WERI-Rb-1 (cell line): ENCODE measurements around the gene PLEK.

Experiments used
- DNase-seq: peaks from one replicate; pipeline ENCODE4 v3.0.0-alpha.2; 2020
- H3K27ac ChIP-seq: fragments of 250-450 bp; sonication (Bioruptor Pico); 2 replicates; pipeline ENCODE4 v1.5.1; 2020; ENCODE audit warnings: mild to moderate bottlenecking, moderate library complexity
- H3K27me3 ChIP-seq: fragments of 250-450 bp; sonication (Bioruptor Pico); 2 replicates; pipeline ENCODE4 v1.5.1; 2021; ENCODE audit warnings: mild to moderate bottlenecking, low read depth, moderate library complexity; ENCODE audit not compliant: insufficient read depth, severe bottlenecking
- H3K36me3 ChIP-seq: fragments of 250-450 bp; sonication (Bioruptor Pico); 2 replicates; pipeline ENCODE4 v1.5.1; 2020; ENCODE audit warnings: mild to moderate bottlenecking, moderate library complexity
- H3K4me3 ChIP-seq: 2 replicates; pipeline ENCODE4 v1.5.1; 2011; ENCODE audit warnings: low read depth, mild to moderate bottlenecking, control low read depth, low read length
- H3K9me3 ChIP-seq: fragments of 250-450 bp; sonication (Bioruptor Pico); 2 replicates; pipeline ENCODE4 v1.5.1; 2021; ENCODE audit warnings: mild to moderate bottlenecking, moderate library complexity; ENCODE audit not compliant: severe bottlenecking
- TF ChIP-seq, protein P1 (sequence below): IDR thresholded peaks from 2 replicates; pipeline ENCODE4 v1.5.1; 2011; ENCODE audit warnings: low read depth, mild to moderate bottlenecking, control low read depth, inconsistent platforms, low read length

PLEK gene

GRCh38 chr2:68385220-68385906 is 20.3 kb downstream of the PLEK start:
- TF ChIP-seq, protein P1, sequence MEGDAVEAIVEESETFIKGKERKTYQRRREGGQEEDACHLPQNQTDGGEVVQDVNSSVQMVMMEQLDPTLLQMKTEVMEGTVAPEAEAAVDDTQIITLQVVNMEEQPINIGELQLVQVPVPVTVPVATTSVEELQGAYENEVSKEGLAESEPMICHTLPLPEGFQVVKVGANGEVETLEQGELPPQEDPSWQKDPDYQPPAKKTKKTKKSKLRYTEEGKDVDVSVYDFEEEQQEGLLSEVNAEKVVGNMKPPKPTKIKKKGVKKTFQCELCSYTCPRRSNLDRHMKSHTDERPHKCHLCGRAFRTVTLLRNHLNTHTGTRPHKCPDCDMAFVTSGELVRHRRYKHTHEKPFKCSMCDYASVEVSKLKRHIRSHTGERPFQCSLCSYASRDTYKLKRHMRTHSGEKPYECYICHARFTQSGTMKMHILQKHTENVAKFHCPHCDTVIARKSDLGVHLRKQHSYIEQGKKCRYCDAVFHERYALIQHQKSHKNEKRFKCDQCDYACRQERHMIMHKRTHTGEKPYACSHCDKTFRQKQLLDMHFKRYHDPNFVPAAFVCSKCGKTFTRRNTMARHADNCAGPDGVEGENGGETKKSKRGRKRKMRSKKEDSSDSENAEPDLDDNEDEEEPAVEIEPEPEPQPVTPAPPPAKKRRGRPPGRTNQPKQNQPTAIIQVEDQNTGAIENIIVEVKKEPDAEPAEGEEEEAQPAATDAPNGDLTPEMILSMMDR = no peak
- no peaks in the 10 kb centered on the region for H3K36me3 ChIP-seq
- H3K27ac ChIP-seq = no peak overlapping the region
- no peak overlapping the region for H3K4me3 ChIP-seq
- H3K27me3 ChIP-seq = peaks cover 3% of the 10 kb centered on the region
- H3K9me3 ChIP-seq = no peaks in the 10 kb centered on the region
- DNase-seq = no peak

GRCh38 chr2:68385907-68386287 is 20.8 kb downstream of the PLEK start:
- no peak overlapping the region for H3K27ac ChIP-seq
- peaks cover 3% of the 10 kb centered on the region for H3K27me3 ChIP-seq
- H3K36me3 ChIP-seq = no peaks in the 10 kb centered on the region
- no peaks in the 10 kb centered on the region for H3K9me3 ChIP-seq
- H3K4me3 ChIP-seq = no peak overlapping the region
- TF ChIP-seq, protein P1 = no peak
- no peak for DNase-seq

DNA sequence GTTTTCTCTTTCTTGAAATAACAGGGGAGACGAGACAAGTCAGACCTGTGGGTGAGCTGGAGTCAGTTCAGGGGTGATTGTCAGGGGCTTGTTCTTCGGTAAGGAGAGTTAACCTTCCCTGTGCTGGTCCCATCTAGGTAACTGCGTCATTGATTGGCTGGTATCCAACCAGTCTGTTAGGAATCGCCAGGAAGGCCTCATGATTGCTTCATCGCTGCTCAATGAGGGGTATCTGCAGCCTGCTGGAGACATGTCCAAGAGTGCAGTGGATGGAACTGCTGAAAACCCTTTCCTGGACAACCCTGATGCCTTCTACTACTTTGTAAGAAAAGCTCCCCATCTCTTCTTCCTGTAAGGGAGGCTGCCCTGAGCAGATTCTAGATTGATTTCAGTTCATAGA is 21.3 kb downstream of the PLEK start:
- H3K27me3 ChIP-seq = no peaks in the 10 kb centered on the region
- TF ChIP-seq, protein P1 = no peak
- no peak overlapping the region for H3K4me3 ChIP-seq
- no peaks in the 10 kb centered on the region for H3K9me3 ChIP-seq
- no peak for DNase-seq
- no peaks in the 10 kb centered on the region for H3K36me3 ChIP-seq
- no peak overlapping the region for H3K27ac ChIP-seq

- H3K27ac ChIP-seq = no peak overlapping the region
- H3K4me3 ChIP-seq = no peak overlapping the region
- H3K36me3 ChIP-seq = no peaks in the 10 kb centered on the region
- TF ChIP-seq, protein P1 = no peak
- H3K27me3 ChIP-seq = no peaks in the 10 kb centered on the region
- H3K9me3 ChIP-seq = no peaks in the 10 kb centered on the region
- DNase-seq = no peak
These were observed 22.6 kb downstream of the PLEK start for GRCh38 chr2:68387408-68388350.

- TF ChIP-seq, protein P1 = no peak
- no peaks in the 10 kb centered on the region for H3K36me3 ChIP-seq
- DNase-seq = no peak
- no peaks in the 10 kb centered on the region for H3K27me3 ChIP-seq
- H3K27ac ChIP-seq = no peak overlapping the region
- H3K9me3 ChIP-seq = no peaks in the 10 kb centered on the region
- no peak overlapping the region for H3K4me3 ChIP-seq
These were observed 23.3 kb downstream of the PLEK start for GRCh38 chr2:68388358-68388757.
